Transverse colon (tissue), 4 donors: Measurements from ENCODE around the gene CTCF.

Experiments used
- CTCF ChIP-seq, 5 experiments: fragments of 200-600 bp in 3 of 5; fragments of 450-650 bp in 2 of 5; sonication (generic) in 3 of 5; IDR thresholded peaks; 1 replicate in 2 of 5; 2 replicates in 3 of 5; pipeline ENCODE4 v1.5.1; 2016 to 2017; ENCODE audit warnings: antibody characterized with exemption in 5 of 5, inconsistent platforms in 3 of 5, mild to moderate bottlenecking in 2 of 5, moderate library complexity in 1 of 5
- EP300 ChIP-seq: sonication (generic); formaldehyde crosslinking; IDR thresholded peaks from one replicate; pipeline ENCODE4 v1.6.1; 2017; ENCODE audit warnings: antibody characterized with exemption, low read depth
- POLR2A ChIP-seq: fragments of 450-650 bp; IDR thresholded peaks from one replicate; pipeline ENCODE4 v1.6.1; 2016; ENCODE audit warnings: antibody characterized with exemption, mild to moderate bottlenecking, moderate library complexity
- POLR2AphosphoS5 ChIP-seq, 3 donors: sonication (generic); formaldehyde crosslinking; IDR thresholded peaks; one replicate each; pipeline ENCODE4 v1.6.1; 2016; ENCODE audit warnings: antibody characterized with exemption in 3 of 3

DNA sequence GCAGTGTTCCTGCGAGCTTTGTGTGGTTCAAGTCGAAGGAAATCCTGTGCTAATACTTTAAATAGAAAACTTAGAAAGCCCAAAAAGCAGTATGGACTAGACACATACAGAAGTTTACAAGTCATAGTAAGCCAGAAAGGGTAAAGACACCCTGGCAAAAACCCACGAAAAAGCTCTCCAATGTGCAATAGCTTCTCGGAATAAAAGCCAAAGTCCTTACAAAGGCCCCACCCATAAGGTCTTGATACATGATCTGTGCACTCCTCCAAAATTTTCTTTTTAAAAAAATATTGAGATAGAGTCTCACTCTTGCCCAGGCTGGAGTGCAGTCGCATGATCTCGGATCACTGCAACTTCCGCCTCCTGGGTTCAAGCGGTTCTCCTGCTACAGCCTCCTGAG lies 114.6 kb downstream of the CTCF start:
- TF ChIP-seq POLR2A: no peak
- TF ChIP-seq CTCF (IDR thresholded peaks at IDR 0.05): no peak
- no peak for TF ChIP-seq EP300
- TF ChIP-seq POLR2AphosphoS5 (IDR thresholded peaks at IDR 0.05): no peak
